Measurements from ENCODE around the gene CREBBP. TPM values are rescaled to one million over a fixed set of nuclear protein-coding genes. Genes with fewer than 3 reads are reported as not detected.

CREBBP gene
- total and polyA plus RNA-seq, 2 experiments from 2014 or later: 36.9 to 54.8 TPM

- Histone ChIP-seq H2AFZ (no peak overlapping the region), H3K27ac (ENCODE audit: low read depth) (peak overlapping the region; percentile 72), H3K4me1 (ENCODE audit: insufficient read depth) (no peaks in the 10 kb centered on the region), H3F3A (replicated peaks; ENCODE audit: low read depth) (peaks cover 6% of the 10 kb centered on the region; the same call in 1 of the 2 replicates), H4K20me1 (replicated peaks; ENCODE audit: insufficient read depth) (peaks cover 34% of the 10 kb centered on the region), H3K4me2 (no peak overlapping the region), H3K79me2 (replicated peaks; ENCODE audit: insufficient read depth) (peaks cover 99% of the 10 kb centered on the region), H3K4me3 (no peak overlapping the region), H3K9me2 (ENCODE audit: insufficient read depth) (no peaks in the 10 kb centered on the region), H3K36me3 (ENCODE audit: insufficient read depth) (no peaks in the 10 kb centered on the region; the same call in 1 of the 2 replicates), H3K27me3 (ENCODE audit: insufficient read depth) (no peaks in the 10 kb centered on the region)
- peaks cover 10% of the 10 kb centered on the region for H3K27me3 Mint-ChIP-seq (ENCODE audit: insufficient read depth, low read depth, poor library complexity)
- H3K4me3 Mint-ChIP-seq: no peak overlapping the region
- TF ChIP-seq CTCF (conservative IDR thresholded peaks at IDR 0.05; ENCODE audit: low read depth in 2 of 2) (no peak), CREB1 (CRISPR knock-in tag; IDR thresholded peaks at IDR 0.05; ENCODE audit: low read depth) (no peak), ZNF462 (CRISPR knock-in tag; IDR thresholded peaks at IDR 0.05) (no peak), EZH2 (IDR thresholded peaks at IDR 0.05; ENCODE audit: low read depth, unreplicated experiment) (no peak), STAT1 (IDR thresholded peaks at IDR 0.05; ENCODE audit: unreplicated experiment) (no peak), NANOG (IDR thresholded peaks at IDR 0.05; ENCODE audit: borderline replicate concordance) (no peak), REST (IDR thresholded peaks at IDR 0.05; ENCODE audit: unreplicated experiment) (no peak), ZNF331 (CRISPR knock-in tag; IDR thresholded peaks at IDR 0.05; ENCODE audit: low read depth) (no peak)
- H3K4me1 Mint-ChIP-seq: peaks cover 8% of the 10 kb centered on the region
- H3K27ac Mint-ChIP-seq: peak overlapping the region; percentile 44; the same call in 1 of the 2 replicates
- no peak for DNase-seq (ENCODE audit: low spot score)
- no peak for ATAC-seq
- no peaks in the 10 kb centered on the region for H3K9me3 Mint-ChIP-seq
- peaks cover 21% of the 10 kb centered on the region for H3K36me3 Mint-ChIP-seq (ENCODE audit: low read depth)
Observed at GRCh38 chr16:3696425-3697218, 183.9 kb downstream of the CREBBP start.
